Measurements from ENCODE around the gene TMSB10.
"Not testable (repeated sequence)": the region's sequence is repeated elsewhere in the genome, so short reads cannot be mapped to it uniquely, and the experiment has no call there.

Gene TMSB10

GRCh38 chr2:84939426-84940087 is 34.1 kb downstream of the TMSB10 start:
- no peak for DNase-seq (ENCODE audit: low read depth, low spot score)

- no peak for DNase-seq (ENCODE audit: low read depth, low spot score)
Measured at GRCh38 chr2:84940088-84940470, 34.6 kb downstream of the TMSB10 start.

DNA sequence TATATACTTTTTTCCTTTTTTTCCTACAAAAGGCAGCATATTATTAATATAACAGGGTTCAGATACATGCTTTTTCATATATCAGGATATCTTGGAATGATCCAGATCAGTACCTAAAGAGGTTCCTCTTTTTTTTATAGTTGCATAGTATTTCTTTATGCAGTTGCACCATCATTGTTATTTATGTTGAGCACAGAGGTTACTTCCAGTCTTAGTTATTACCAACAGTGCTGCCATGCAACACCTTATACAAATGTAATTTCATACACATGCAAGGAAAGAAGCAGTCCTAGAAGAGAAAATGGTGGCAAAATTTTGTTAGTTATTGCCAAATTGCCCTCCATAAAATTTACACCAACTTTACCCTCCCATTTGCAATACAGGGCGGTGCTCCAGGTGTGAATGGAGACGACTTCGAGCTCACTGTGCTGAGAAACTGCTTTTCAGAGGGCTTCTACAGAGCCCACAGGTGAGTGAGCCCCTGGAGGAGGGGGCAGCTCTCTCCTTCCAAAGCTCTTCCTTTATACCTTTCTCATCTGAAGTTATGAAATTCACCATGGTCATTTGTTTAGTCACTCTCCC is 35.5 kb downstream of the TMSB10 start:
- DNase-seq (ENCODE audit: low read depth, low spot score) = no peak

DNA sequence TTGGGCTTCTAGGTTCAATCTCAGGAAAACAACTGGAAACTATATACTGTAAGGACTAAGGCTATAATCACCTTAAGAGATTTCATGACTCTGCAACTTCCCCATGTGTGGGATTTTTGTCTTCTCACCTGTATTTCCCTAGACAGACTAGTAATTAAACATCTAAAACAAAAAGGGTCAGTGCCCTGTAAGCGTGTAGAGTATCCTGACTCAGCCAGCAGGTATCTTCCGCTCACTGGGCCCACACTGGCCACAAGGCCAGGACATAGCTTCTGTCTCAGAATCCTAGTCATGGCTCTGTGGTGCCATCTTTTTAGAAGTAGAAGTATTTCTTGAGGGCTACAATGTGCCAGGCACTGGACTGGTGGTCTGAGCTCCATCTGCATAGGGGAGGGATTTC is 36.7 kb downstream of the TMSB10 start:
- no peak for DNase-seq (ENCODE audit: low read depth, low spot score)

DNA sequence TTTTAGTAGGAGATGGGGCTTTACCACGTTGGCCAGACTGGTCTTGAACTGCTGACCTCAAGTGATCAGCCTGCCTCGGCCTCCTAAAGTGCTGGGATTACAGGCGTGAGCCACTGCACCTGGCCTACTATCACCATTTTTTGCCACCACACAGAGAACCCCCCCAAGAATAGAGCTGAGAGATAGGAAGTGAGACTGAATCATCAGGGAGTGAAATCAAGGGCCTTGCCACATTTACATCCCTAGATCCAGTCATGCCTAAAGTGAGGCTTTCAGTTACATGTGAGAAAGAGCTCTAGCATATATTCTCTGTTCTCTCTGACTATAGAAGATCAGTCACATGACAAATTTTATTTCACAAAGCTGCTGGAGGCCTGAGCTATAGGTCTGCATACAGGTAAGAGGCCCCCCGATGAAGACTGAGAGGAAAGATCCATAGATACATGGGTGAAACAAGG is 37.5 kb downstream of the TMSB10 start:
- DNase-seq (ENCODE audit: low read depth, low spot score) = no peak

- no peak for DNase-seq (ENCODE audit: low read depth, low spot score)
Measured at GRCh38 chr2:84944295-84944909, 38.9 kb downstream of the TMSB10 start.

DNA sequence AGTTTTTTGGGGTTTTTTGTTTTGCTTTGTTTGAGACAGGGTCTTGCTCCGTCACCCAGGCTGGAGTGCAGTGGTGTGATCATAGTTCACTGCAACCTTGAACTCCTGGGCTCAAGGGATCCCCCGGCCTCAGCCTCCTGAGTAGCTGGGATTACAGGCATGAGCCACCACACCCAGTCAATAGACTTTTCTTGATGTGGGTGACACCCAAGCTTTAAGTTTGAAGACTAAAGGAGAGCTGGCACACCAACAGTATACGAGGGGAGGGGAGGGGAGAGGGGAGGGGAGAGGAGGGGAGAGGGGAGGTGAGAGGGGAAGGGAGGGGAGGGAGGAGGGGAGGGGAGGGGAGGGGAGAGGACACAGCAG is 40.4 kb downstream of the TMSB10 start:
- not testable (repeated sequence) for DNase-seq (ENCODE audit: low read depth, low spot score)

- no peak for DNase-seq (ENCODE audit: low read depth, low spot score)
Measured at GRCh38 chr2:84946204-84947009, 41.0 kb downstream of the TMSB10 start.

GRCh38 chr2:84947010-84947593 is 41.6 kb downstream of the TMSB10 start:
- no peak for DNase-seq (ENCODE audit: low read depth, low spot score)

GRCh38 chr2:84953535-84953934 is 48.1 kb downstream of the TMSB10 start:
- DNase-seq (ENCODE audit: low read depth, low spot score) = no peak

GRCh38 chr2:84954329-84954728 is 48.9 kb downstream of the TMSB10 start:
- no peak for DNase-seq (ENCODE audit: low read depth, low spot score)

All from brain pericyte (primary cell).